Colonic mucosa (tissue), 4 donors: Measurements from ENCODE around the gene WDR64. TPM values are rescaled to one million over a fixed set of nuclear protein-coding genes. Genes with fewer than 3 reads are reported as not detected.

Experiments used
- DNase-seq: peaks from one replicate; pipeline ENCODE4 v3.0.0-alpha.2; 2020
- H3K27ac ChIP-seq: fragments of 200-600 bp; one replicate; pipeline ENCODE4 v1.8.0; 2021
- H3K27me3 ChIP-seq: fragments of 200-600 bp; one replicate; pipeline ENCODE4 v1.8.0; 2021
- H3K36me3 ChIP-seq: fragments of 200-600 bp; one replicate; pipeline ENCODE4 v1.8.0; 2021
- H3K4me1 ChIP-seq: fragments of 200-600 bp; one replicate; pipeline ENCODE4 v1.8.0; 2021; ENCODE audit warnings: mild to moderate bottlenecking
- H3K4me3 ChIP-seq: fragments of 200-600 bp; one replicate; pipeline ENCODE4 v1.8.0; 2021
- H3K9ac ChIP-seq, 2 donors: one replicate each; pipeline ENCODE4 v1.7.0; 2013; ENCODE audit warnings: control low read depth in 2 of 2, low read depth in 2 of 2, low read length in 2 of 2
- H3K9me3 ChIP-seq: fragments of 200-600 bp; one replicate; pipeline ENCODE4 v1.8.0; 2021
- intact Hi-C: fragments of 100-400 bp; cut with DNase I; formaldehyde crosslinking; loops from one replicate; pipeline ENCODE4 v1.14.1; 2022
- total RNA-seq, 2 donors: library from RNA; stranded (reverse); fragmentation: NEBNext Ultra II Directional in 1 of 2; extraction: Animal tissue kit (Norgen Biotek cat#: 25700) in 1 of 2; gene quantifications; one replicate each; pipeline ENCODE4 v1.2.1, GENCODE V29; 2021
- TF ChIP-seq, protein P1 (sequence below): fragments of 200-600 bp; IDR thresholded peaks from one replicate; pipeline ENCODE4 v1.8.0; 2022; ENCODE audit warnings: antibody characterized with exemption, mild to moderate bottlenecking
- donor health status: healthy.
- donor health status: DM: no; HTN: no; CAD: no.
- donor health status: DM: no; HTN: no; CAD: no.

The WDR64 gene
- total RNA-seq, 2 donors from 2014 or later: not detected

DNA sequence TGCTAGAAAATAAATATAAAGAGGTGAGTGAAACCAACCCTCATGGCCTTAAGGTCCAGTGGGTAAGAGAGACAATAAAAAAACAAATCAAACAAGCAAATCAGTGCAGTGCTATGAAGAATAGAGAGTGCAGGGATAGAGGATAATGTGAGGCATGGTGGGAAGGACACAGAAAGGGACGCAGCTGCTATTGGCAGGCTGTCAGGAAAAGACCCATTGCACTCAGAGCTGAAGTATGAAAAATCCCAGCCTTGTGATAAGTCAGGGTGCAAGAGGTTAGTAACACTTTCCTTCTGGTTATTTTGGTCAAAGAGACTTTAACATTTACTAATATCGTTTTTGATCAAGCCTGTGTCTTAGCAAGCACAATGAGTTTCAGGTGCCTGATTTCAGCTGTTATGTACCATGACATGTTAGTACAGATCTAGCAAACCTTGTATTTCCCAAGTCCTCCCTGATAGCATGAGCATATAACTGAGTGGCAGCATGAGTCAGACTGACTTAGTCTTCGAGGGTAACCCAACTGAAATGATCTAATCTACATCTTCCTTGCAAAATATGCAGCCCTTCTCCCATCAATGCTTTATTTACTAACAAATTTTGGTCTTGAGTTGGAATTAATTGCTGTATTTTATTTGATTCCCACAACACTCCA is 43.6 kb upstream of the WDR64 start:
- Histone ChIP-seq H3K9me3 (no peaks in the 10 kb centered on the region), H3K9ac (no peak overlapping the region), H3K36me3 (no peaks in the 10 kb centered on the region), H3K27me3 (no peaks in the 10 kb centered on the region), H3K27ac (no peak overlapping the region), H3K4me1 (peaks cover 8% of the 10 kb centered on the region), H3K4me3 (no peak overlapping the region)
- TF ChIP-seq, protein P1, sequence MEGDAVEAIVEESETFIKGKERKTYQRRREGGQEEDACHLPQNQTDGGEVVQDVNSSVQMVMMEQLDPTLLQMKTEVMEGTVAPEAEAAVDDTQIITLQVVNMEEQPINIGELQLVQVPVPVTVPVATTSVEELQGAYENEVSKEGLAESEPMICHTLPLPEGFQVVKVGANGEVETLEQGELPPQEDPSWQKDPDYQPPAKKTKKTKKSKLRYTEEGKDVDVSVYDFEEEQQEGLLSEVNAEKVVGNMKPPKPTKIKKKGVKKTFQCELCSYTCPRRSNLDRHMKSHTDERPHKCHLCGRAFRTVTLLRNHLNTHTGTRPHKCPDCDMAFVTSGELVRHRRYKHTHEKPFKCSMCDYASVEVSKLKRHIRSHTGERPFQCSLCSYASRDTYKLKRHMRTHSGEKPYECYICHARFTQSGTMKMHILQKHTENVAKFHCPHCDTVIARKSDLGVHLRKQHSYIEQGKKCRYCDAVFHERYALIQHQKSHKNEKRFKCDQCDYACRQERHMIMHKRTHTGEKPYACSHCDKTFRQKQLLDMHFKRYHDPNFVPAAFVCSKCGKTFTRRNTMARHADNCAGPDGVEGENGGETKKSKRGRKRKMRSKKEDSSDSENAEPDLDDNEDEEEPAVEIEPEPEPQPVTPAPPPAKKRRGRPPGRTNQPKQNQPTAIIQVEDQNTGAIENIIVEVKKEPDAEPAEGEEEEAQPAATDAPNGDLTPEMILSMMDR: no peak
- DNase-seq: no peak
- intact Hi-C loops: loop anchor here (10.0 kb wide), 1 partner anchor 226 kb away; no protein-coding TSS in a partner anchor

DNA sequence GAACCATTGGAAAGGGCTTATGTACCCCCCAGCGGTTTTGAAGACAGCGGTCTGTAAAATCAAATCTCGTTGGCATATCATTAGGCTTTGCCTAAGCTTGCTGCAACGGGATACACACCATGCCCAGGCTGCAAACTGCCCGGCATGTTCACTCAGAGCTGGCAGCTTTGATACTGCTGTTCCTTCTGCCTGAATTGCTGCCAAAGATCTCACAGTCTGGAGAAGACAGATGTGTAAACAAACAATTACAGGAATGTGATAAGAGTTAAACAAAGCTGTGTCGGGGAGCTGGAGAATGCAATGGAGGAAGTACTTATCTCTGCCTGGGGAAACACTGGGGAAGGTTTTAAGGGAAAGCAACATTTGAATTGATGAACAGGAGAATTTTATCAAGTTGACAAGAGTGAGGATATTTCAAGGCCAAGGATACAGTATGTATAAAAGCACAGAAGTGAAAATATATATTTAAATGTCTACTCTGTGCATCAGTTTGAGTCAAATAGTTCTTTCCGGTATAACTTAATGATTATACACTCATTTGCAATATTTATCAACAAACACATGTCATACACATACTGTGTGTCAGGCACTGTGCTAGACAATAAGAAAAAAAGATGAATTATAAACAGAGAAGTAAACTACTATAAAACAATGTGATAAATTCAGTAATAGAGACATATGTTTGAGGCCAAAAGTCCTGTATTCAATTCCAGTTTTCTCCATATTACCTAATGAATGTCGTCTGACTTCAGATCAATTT is 41.8 kb upstream of the WDR64 start:
- Histone ChIP-seq H3K27ac (peak overlapping the region; percentile 30), H3K4me3 (no peak overlapping the region), H3K27me3 (no peaks in the 10 kb centered on the region), H3K9ac (no peak overlapping the region), H3K9me3 (no peaks in the 10 kb centered on the region), H3K4me1 (peaks cover 8% of the 10 kb centered on the region), H3K36me3 (no peaks in the 10 kb centered on the region)
- DNase-seq: peak; percentile 64
- intact Hi-C loops: loop anchor here (10.0 kb wide), 1 partner anchor 385 kb away; the partner anchor contains the start of gene MAP1LC3C
- TF ChIP-seq, protein P1: no peak

DNA sequence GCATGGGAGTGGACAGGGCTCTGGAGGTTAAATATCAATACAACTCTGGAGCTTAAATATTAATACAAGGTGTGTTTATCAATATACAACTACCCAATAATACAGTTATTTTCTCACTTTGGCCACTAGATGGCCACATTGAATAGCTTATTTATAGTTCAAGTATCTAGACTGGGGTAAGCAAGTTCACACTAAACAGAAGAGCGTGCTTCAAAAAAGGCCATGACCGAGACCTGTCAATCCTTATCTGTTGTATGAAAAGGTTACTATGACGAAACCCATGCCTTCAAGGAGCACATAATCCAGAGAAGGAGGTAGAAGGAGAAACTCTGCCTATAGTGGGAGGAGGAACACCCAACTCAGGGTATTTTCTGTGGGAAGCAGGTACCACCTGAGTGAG is 41.0 kb upstream of the WDR64 start:
- no peak overlapping the region for H3K27ac ChIP-seq
- H3K36me3 ChIP-seq: no peaks in the 10 kb centered on the region
- H3K27me3 ChIP-seq: no peaks in the 10 kb centered on the region
- intact Hi-C loops: loop anchor here (10.0 kb wide), 1 partner anchor 384 kb away; the partner anchor contains the start of gene MAP1LC3C
- H3K9me3 ChIP-seq: no peaks in the 10 kb centered on the region
- H3K9ac ChIP-seq: no peak overlapping the region
- TF ChIP-seq, protein P1: peak; percentile 53
- no peak for DNase-seq
- H3K4me3 ChIP-seq: no peak overlapping the region
- H3K4me1 ChIP-seq: peaks cover 13% of the 10 kb centered on the region

DNA sequence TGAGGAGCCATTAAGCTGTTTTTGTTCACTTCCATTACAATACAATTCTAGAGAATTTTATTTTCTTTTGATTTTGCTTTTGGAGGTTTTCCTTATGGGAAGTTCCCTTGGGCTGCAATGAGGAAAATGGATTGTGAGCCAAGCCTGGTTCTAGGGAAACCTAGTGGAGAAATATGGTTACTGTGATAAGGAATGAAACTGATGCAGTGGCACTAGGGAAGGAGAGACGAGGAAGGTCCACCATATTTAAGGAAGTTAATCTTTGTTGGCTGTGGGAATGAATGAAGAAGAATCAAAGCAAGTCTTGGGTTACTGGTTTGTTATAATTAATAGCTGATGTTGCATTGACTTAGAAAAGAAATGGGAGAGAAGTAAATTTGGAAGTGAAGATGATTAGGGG is 40.3 kb upstream of the WDR64 start:
- intact Hi-C loops: loop anchor here (10.0 kb wide), 1 partner anchor 383 kb away; the partner anchor contains the start of gene MAP1LC3C
- Histone ChIP-seq H3K36me3 (no peaks in the 10 kb centered on the region), H3K9ac (no peak overlapping the region), H3K4me3 (no peak overlapping the region), H3K9me3 (no peaks in the 10 kb centered on the region), H3K27me3 (no peaks in the 10 kb centered on the region), H3K4me1 (peaks cover 13% of the 10 kb centered on the region), H3K27ac (no peak overlapping the region)
- no peak for DNase-seq
- TF ChIP-seq, protein P1: no peak

DNA sequence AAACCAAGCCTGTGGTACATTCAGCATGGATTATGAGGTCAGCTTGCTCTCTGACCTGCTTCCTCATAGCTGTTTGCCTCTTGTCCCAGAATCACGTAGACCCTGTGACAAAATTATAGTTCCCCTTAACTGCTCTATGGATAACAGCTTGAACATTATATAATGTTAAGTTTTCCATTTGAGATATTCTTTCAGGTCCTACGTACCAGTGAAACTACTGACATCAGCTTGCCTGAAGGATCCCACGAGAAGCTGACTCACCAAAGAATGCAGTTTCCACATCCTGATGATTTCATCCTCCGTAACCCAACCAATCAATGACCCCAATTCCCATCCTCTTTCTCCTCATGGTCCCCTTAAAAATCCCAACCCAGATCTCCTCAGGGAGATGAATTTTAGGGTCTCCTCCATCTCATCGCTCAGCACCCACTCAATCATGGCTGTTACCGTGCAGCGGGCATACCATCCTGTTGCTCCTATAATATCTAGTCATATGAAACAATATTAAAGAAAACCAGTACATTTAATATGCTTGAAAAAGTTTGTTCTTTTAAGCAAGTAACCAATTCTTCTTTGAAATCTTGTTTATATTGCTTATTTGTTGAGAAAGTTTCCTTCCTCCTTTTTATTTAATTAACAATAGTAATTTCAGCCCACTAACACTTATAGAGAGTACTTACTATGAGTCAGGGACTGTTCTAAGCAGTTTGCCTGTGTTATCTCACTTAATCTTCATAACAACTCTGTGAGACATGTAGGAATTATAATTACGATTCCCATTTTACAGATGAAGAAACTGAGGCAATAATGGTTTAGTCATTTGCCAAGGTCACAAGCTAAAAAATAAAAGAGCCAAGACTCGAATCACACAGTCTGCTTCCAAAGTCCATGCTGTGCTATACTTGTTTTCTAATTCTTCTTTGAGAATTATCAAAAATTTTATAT is 39.3 kb upstream of the WDR64 start:
- Histone ChIP-seq H3K27ac (no peak overlapping the region), H3K9me3 (no peaks in the 10 kb centered on the region), H3K36me3 (no peaks in the 10 kb centered on the region), H3K27me3 (no peaks in the 10 kb centered on the region), H3K4me3 (no peak overlapping the region), H3K9ac (no peak overlapping the region), H3K4me1 (peaks cover 13% of the 10 kb centered on the region)
- TF ChIP-seq, protein P1: no peak
- intact Hi-C loops: loop anchor here (10.0 kb wide), 1 partner anchor 382 kb away; the partner anchor contains the start of gene MAP1LC3C
- no peak for DNase-seq
